Transverse colon (tissue), 4 donors: ENCODE measurements around the gene KNSTRN. TPM values are rescaled to one million over a fixed set of nuclear protein-coding genes. Genes with fewer than 3 reads are reported as not detected.

Source experiments
- DNase-seq: peaks from one replicate; pipeline ENCODE4 v3.0.0-alpha.2; 2019
- H3K27ac ChIP-seq, 4 donors: fragments of 200-600 bp; sonication (generic); 2 replicates each; pipeline ENCODE4 v1.5.1; 2016 to 2018; ENCODE audit warnings: inconsistent platforms in 4 of 4
- H3K27me3 ChIP-seq: fragments of 200-600 bp; sonication (generic); 2 replicates; pipeline ENCODE4 v1.5.1; 2017; ENCODE audit warnings: inconsistent platforms
- H3K36me3 ChIP-seq, 4 donors: fragments of 200-600 bp; sonication (generic); 2 replicates each; pipeline ENCODE4 v1.5.1; 2017 to 2019; ENCODE audit warnings: inconsistent platforms in 4 of 4
- H3K4me1 ChIP-seq, 4 donors: fragments of 200-600 bp; sonication (generic); 2 replicates each; pipeline ENCODE4 v1.5.1; 2017 to 2020; ENCODE audit warnings: inconsistent platforms in 4 of 4
- H3K4me3 ChIP-seq, 4 donors: fragments of 200-600 bp; sonication (generic); 1 replicate in 1 of 4; 2 replicates in 3 of 4; pipeline versions ENCODE4 v1.5.1 to v1.6.1; 2017 to 2019; ENCODE audit warnings: inconsistent platforms in 4 of 4
- H3K9me3 ChIP-seq, 2 donors: fragments of 200-600 bp; sonication (generic); 2 replicates each; pipeline ENCODE4 v1.5.1; 2017 to 2019; ENCODE audit warnings: inconsistent platforms in 2 of 2
- CTCF ChIP-seq, 5 experiments: fragments of 200-600 bp in 3 of 5; fragments of 450-650 bp in 2 of 5; sonication (generic) in 3 of 5; IDR thresholded peaks; 1 replicate in 2 of 5; 2 replicates in 3 of 5; pipeline ENCODE4 v1.5.1; 2016 to 2017; ENCODE audit warnings: antibody characterized with exemption in 5 of 5, inconsistent platforms in 3 of 5, mild to moderate bottlenecking in 2 of 5, moderate library complexity in 1 of 5
- EP300 ChIP-seq: sonication (generic); formaldehyde crosslinking; IDR thresholded peaks from one replicate; pipeline ENCODE4 v1.6.1; 2017; ENCODE audit warnings: antibody characterized with exemption, low read depth
- POLR2A ChIP-seq: fragments of 450-650 bp; IDR thresholded peaks from one replicate; pipeline ENCODE4 v1.6.1; 2016; ENCODE audit warnings: antibody characterized with exemption, mild to moderate bottlenecking, moderate library complexity
- POLR2AphosphoS5 ChIP-seq, 3 donors: sonication (generic); formaldehyde crosslinking; IDR thresholded peaks; one replicate each; pipeline ENCODE4 v1.6.1; 2016; ENCODE audit warnings: antibody characterized with exemption in 3 of 3
- WGBS, 2 donors: methylation state at CpG; one replicate each; pipeline ENCODE4 v1.1.5; 2018; ENCODE audit warnings: low coverage in 1 of 2; 5-methylcytosine and 5-hydroxymethylcytosine counted together
- in situ Hi-C, 4 donors: fragments of 200-750 bp; cut with MboI; loops; one replicate each; pipeline versions ENCODE4 v1.15.0 to v1.15.1; 2017; ENCODE audit warnings: low sequenced_read_pairs in 3 of 4, low pct_ligation_motif_present in 1 of 4, low pct_unique_long_range_greater_than_20kb in 1 of 4
- intact Hi-C: fragments of 100-400 bp; cut with DNase I; formaldehyde crosslinking; loops from one replicate; pipeline ENCODE4 v1.15.1; 2023; ENCODE audit warnings: low total_unique reads
- total RNA-seq, 4 donors: library from RNA; depleted of rRNA; stranded (reverse); fragments of >200 nt; gene quantifications; one replicate each; pipeline ENCODE4 v1.1.0, GENCODE V29; 2016

KNSTRN gene
- total RNA-seq, 4 donors from 2014 or later = 7.5 to 80.4 (median 8.3) TPM

GRCh38 chr15:40344631-40345120, 37.8 kb upstream of the KNSTRN start:
- intact Hi-C loops (loop anchor here (1.0 kb wide), 1 partner anchor 78 kb away; no protein-coding TSS in a partner anchor), in situ Hi-C loops (no loop called here)
- H3K4me3 ChIP-seq = peak overlapping the region in 2 of 4 donors; percentile 8 to 12
- no peaks in the 10 kb centered on the region for H3K9me3 ChIP-seq
- H3K4me1 ChIP-seq = peaks cover 48 to 93% (median 86%) of the 10 kb centered on the region in 4 donors
- H3K27me3 ChIP-seq = no peaks in the 10 kb centered on the region
- H3K27ac ChIP-seq = peak overlapping the region; percentile 95 to 98 (median 96)
- no peak for TF ChIP-seq EP300
- peak; percentile 76 to 88 (median 85) for TF ChIP-seq CTCF (IDR thresholded peaks at IDR 0.05)
- peak in 2 of 3 donors; percentile 64 to 77 for TF ChIP-seq POLR2AphosphoS5 (IDR thresholded peaks at IDR 0.05)
- TF ChIP-seq POLR2A = peak; percentile 70
- peak; percentile 85 for DNase-seq
- WGBS, 2 donors = 0 to 24% methylated on average over 2 to 15 of the region's 15 CpGs
- H3K36me3 ChIP-seq = no peaks in the 10 kb centered on the region

- intact Hi-C loops (no loop called here), in situ Hi-C loops (no loop called here)
- Histone ChIP-seq H3K27me3 (no peaks in the 10 kb centered on the region), H3K9me3 (no peaks in the 10 kb centered on the region), H3K4me1 (peaks cover 49 to 93% (median 85%) of the 10 kb centered on the region in 4 donors), H3K36me3 (no peaks in the 10 kb centered on the region), H3K4me3 (peak overlapping the region in 2 of 4 donors; percentile 8 to 12), H3K27ac (peak overlapping the region; percentile 95 to 98 (median 96))
- DNase-seq = peak; percentile 20
- TF ChIP-seq POLR2AphosphoS5 (IDR thresholded peaks at IDR 0.05) (no peak), EP300 (no peak), CTCF (IDR thresholded peaks at IDR 0.05) (no peak), POLR2A (no peak)
- 63% methylated on average over 10 of the region's 10 CpGs; no CpG with 5 or more reads in 1 of the 2 donors for WGBS, 2 donors
Measured at GRCh38 chr15:40345225-40345866, 37.2 kb upstream of the KNSTRN start.

- DNase-seq = peak; percentile 89
- intact Hi-C loops (no loop called here), in situ Hi-C loops (no loop called here)
- H3K4me1 ChIP-seq = peaks cover 48 to 88% (median 81%) of the 10 kb centered on the region in 4 donors
- H3K27ac ChIP-seq = peak overlapping the region; percentile 95 to 98 (median 96)
- H3K9me3 ChIP-seq = no peaks in the 10 kb centered on the region
- H3K27me3 ChIP-seq = no peaks in the 10 kb centered on the region
- no peaks in the 10 kb centered on the region for H3K36me3 ChIP-seq
- TF ChIP-seq POLR2AphosphoS5 (IDR thresholded peaks at IDR 0.05) = peak; percentile 87 to 97 (median 95)
- TF ChIP-seq POLR2A = peak; percentile 93
- TF ChIP-seq EP300 = peak; percentile 79
- no peak for TF ChIP-seq CTCF (IDR thresholded peaks at IDR 0.05)
- WGBS, 2 donors = 55% methylated on average over 6 of the region's 6 CpGs; no CpG with 5 or more reads in 1 of the 2 donors
- peak overlapping the region in 1 of 4 donors; percentile 3 for H3K4me3 ChIP-seq
Measured at GRCh38 chr15:40345867-40346578, 36.5 kb upstream of the KNSTRN start.
